Skeletal muscle tissue (tissue), 4 donors: ENCODE measurements around the gene CCDC116. TPM values are rescaled to one million over a fixed set of nuclear protein-coding genes. Genes with fewer than 3 reads are reported as not detected.
"Not testable (repeated sequence)": the region's sequence is repeated elsewhere in the genome, so short reads cannot be mapped to it uniquely, and the experiment has no call there.

Experiments used
- H3K27ac ChIP-seq: one replicate; pipeline ENCODE4 v1.7.0; 2013; ENCODE audit warnings: mild to moderate bottlenecking, low read depth, low read length, inconsistent platforms
- H3K27me3 ChIP-seq, 3 donors: one replicate each; pipeline ENCODE4 v1.7.0; 2013; ENCODE audit warnings: low read length in 3 of 3; ENCODE audit not compliant: control insufficient read depth in 3 of 3, insufficient read depth in 3 of 3
- H3K36me3 ChIP-seq, 3 donors: one replicate each; pipeline ENCODE4 v1.7.0; 2013; ENCODE audit warnings: low read length in 3 of 3; ENCODE audit not compliant: control insufficient read depth in 3 of 3, insufficient read depth in 3 of 3
- H3K4me1 ChIP-seq, 3 donors: one replicate each; pipeline ENCODE4 v1.7.0; 2013; ENCODE audit warnings: low read length in 3 of 3, mild to moderate bottlenecking in 3 of 3; ENCODE audit not compliant: control insufficient read depth in 3 of 3, insufficient read depth in 3 of 3
- H3K4me3 ChIP-seq, 3 donors: one replicate each; pipeline ENCODE4 v1.7.0; 2013; ENCODE audit warnings: low read length in 3 of 3
- H3K9ac ChIP-seq, 3 donors: one replicate each; pipeline ENCODE4 v1.7.0; 2013; ENCODE audit warnings: low read length in 3 of 3, mild to moderate bottlenecking in 3 of 3, moderate library complexity in 2 of 3, low read depth in 1 of 3
- H3K9me3 ChIP-seq, 3 donors: one replicate each; pipeline ENCODE4 v1.7.0; 2013; ENCODE audit warnings: low read length in 3 of 3; ENCODE audit not compliant: control insufficient read depth in 3 of 3
- total RNA-seq: library from RNA; depleted of rRNA; stranded (reverse); fragments of >200 nt; gene quantifications from one replicate; pipeline ENCODE4 v1.2.3, GENCODE V29; 2014
- donor health status: Osteomylitis.

The CCDC116 gene
- total RNA-seq, 1 donor from 2014 or later: not detected

GRCh38 chr22:21593406-21594232, 38.9 kb upstream of the CCDC116 start:
- no peak overlapping the region for H3K9ac ChIP-seq
- H3K4me1 ChIP-seq: peaks cover 29 to 48% (median 43%) of the 10 kb centered on the region in 3 donors
- H3K4me3 ChIP-seq: no peak overlapping the region
- H3K9me3 ChIP-seq: no peaks in the 10 kb centered on the region
- no peak overlapping the region for H3K27ac ChIP-seq
- H3K27me3 ChIP-seq: no peaks in the 10 kb centered on the region
- H3K36me3 ChIP-seq: peaks cover 18 to 28% (median 22%) of the 10 kb centered on the region in 3 donors

- no peaks in the 10 kb centered on the region for H3K9me3 ChIP-seq
- H3K36me3 ChIP-seq: peaks cover 18 to 28% (median 22%) of the 10 kb centered on the region in 3 donors
- no peak overlapping the region for H3K4me3 ChIP-seq
- H3K9ac ChIP-seq: no peak overlapping the region
- H3K4me1 ChIP-seq: peaks cover 29 to 44% (median 39%) of the 10 kb centered on the region in 3 donors
- no peaks in the 10 kb centered on the region for H3K27me3 ChIP-seq
- no peak overlapping the region for H3K27ac ChIP-seq
Measured at GRCh38 chr22:21594865-21595452, 37.6 kb upstream of the CCDC116 start.

GRCh38 chr22:21596356-21597135, 36.0 kb upstream of the CCDC116 start:
- not testable (repeated sequence) for H3K9me3 ChIP-seq, H3K27ac ChIP-seq, H3K4me3 ChIP-seq, H3K9ac ChIP-seq, H3K27me3 ChIP-seq
- H3K4me1 ChIP-seq: peaks cover 18 to 33% (median 27%) of the 10 kb centered on the region in 3 donors
- peaks cover 18 to 28% (median 22%) of the 10 kb centered on the region in 3 donors for H3K36me3 ChIP-seq

- Histone ChIP-seq H3K9ac (no peak overlapping the region), H3K4me1 (peaks cover 7 to 17% (median 15%) of the 10 kb centered on the region in 3 donors), H3K9me3 (no peaks in the 10 kb centered on the region), H3K27me3 (no peaks in the 10 kb centered on the region), H3K27ac (no peak overlapping the region), H3K4me3 (no peak overlapping the region), H3K36me3 (peaks cover 15 to 24% (median 17%) of the 10 kb centered on the region in 3 donors)
Measured at GRCh38 chr22:21598302-21598701, 34.3 kb upstream of the CCDC116 start.

- Histone ChIP-seq H3K9me3 (no peaks in the 10 kb centered on the region), H3K4me3 (no peak overlapping the region), H3K9ac (no peak overlapping the region), H3K27ac (no peak overlapping the region), H3K27me3 (no peaks in the 10 kb centered on the region), H3K4me1 (peaks cover 7 to 8% (median 7%) of the 10 kb centered on the region in 3 donors), H3K36me3 (peaks cover 6 to 14% (median 8%) of the 10 kb centered on the region in 3 donors)
Measured at GRCh38 chr22:21599053-21599893, 33.3 kb upstream of the CCDC116 start.

- H3K27ac ChIP-seq: no peak overlapping the region
- no peaks in the 10 kb centered on the region for H3K27me3 ChIP-seq
- no peak overlapping the region for H3K4me3 ChIP-seq
- H3K9ac ChIP-seq: no peak overlapping the region
- H3K9me3 ChIP-seq: no peaks in the 10 kb centered on the region
- peaks cover 4 to 9% (median 5%) of the 10 kb centered on the region in 3 donors for H3K4me1 ChIP-seq
- H3K36me3 ChIP-seq: peaks cover 0 to 3% (median 0%) of the 10 kb centered on the region in 3 donors
Measured at GRCh38 chr22:21602579-21602978, 30.0 kb upstream of the CCDC116 start.

- Histone ChIP-seq H3K4me3 (no peak overlapping the region), H3K27ac (no peak overlapping the region), H3K9ac (no peak overlapping the region), H3K4me1 (peaks cover 5 to 11% (median 7%) of the 10 kb centered on the region in 3 donors), H3K36me3 (peaks cover 0 to 3% (median 0%) of the 10 kb centered on the region in 3 donors), H3K9me3 (no peaks in the 10 kb centered on the region), H3K27me3 (no peaks in the 10 kb centered on the region)
Measured at GRCh38 chr22:21603973-21604372, 28.6 kb upstream of the CCDC116 start.

- Histone ChIP-seq H3K4me3 (no peak overlapping the region), H3K9me3 (no peaks in the 10 kb centered on the region), H3K9ac (no peak overlapping the region), H3K4me1 (peaks cover 5 to 11% (median 7%) of the 10 kb centered on the region in 3 donors), H3K36me3 (peaks cover 2 to 4% (median 3%) of the 10 kb centered on the region in 3 donors), H3K27me3 (no peaks in the 10 kb centered on the region), H3K27ac (no peak overlapping the region)
Measured at GRCh38 chr22:21605887-21606564, 26.5 kb upstream of the CCDC116 start.

GRCh38 chr22:21606775-21607174, 25.8 kb upstream of the CCDC116 start:
- Histone ChIP-seq H3K9ac (no peak overlapping the region), H3K36me3 (peaks cover 10 to 12% (median 11%) of the 10 kb centered on the region in 3 donors), H3K27ac (no peak overlapping the region), H3K27me3 (no peaks in the 10 kb centered on the region), H3K4me1 (peaks cover 5 to 11% (median 7%) of the 10 kb centered on the region in 3 donors), H3K4me3 (no peak overlapping the region), H3K9me3 (no peaks in the 10 kb centered on the region)
